Loucy (cell line): ENCODE data around the gene MAN1C1.

Experiments used
- H2AFZ ChIP-seq: fragments of 200-600 bp; sonication (generic); 2 replicates; pipeline ENCODE4 v1.6.0; 2016; ENCODE audit warnings: antibody characterized with exemption, mild to moderate bottlenecking, low read length, moderate library complexity
- H3F3A ChIP-seq: fragments of 200-600 bp; 2 replicates; pipeline ENCODE4 v1.6.0; 2016; ENCODE audit warnings: antibody characterized with exemption, low read depth, mild to moderate bottlenecking
- H3K27me3 ChIP-seq: fragments of 200-600 bp; sonication (generic); 2 replicates; pipeline ENCODE4 v1.6.1; 2014; ENCODE audit warnings: low read length, mild to moderate bottlenecking; ENCODE audit not compliant: insufficient read depth, poor library complexity, severe bottlenecking
- H3K36me3 ChIP-seq: fragments of 200-600 bp; sonication (generic); 2 replicates; pipeline ENCODE4 v1.6.1; 2016; ENCODE audit warnings: low read length; ENCODE audit not compliant: insufficient read depth
- H3K4me1 ChIP-seq: fragments of 200-600 bp; sonication (generic); 2 replicates; pipeline ENCODE4 v1.5.1; 2014; ENCODE audit warnings: low read length, mild to moderate bottlenecking; ENCODE audit not compliant: insufficient read depth, poor library complexity, severe bottlenecking
- H3K4me2 ChIP-seq: fragments of 200-600 bp; sonication (generic); 2 replicates; pipeline ENCODE4 v1.6.0; 2014; ENCODE audit warnings: antibody characterized with exemption, low read length, low read depth, mild to moderate bottlenecking; ENCODE audit not compliant: poor library complexity, severe bottlenecking
- H3K4me3 ChIP-seq: fragments of 200-600 bp; sonication (generic); 2 replicates; pipeline ENCODE4 v1.5.1; 2014; ENCODE audit warnings: low read length, mild to moderate bottlenecking, mixed read lengths; ENCODE audit not compliant: poor library complexity, severe bottlenecking
- H3K79me2 ChIP-seq: fragments of 200-600 bp; sonication (generic); 2 replicates; pipeline ENCODE4 v1.6.1; 2014; ENCODE audit warnings: low read length; ENCODE audit not compliant: insufficient read depth
- H3K9ac ChIP-seq: fragments of 200-600 bp; sonication (generic); 2 replicates; pipeline ENCODE4 v1.6.0; 2014; ENCODE audit warnings: mild to moderate bottlenecking, low read depth, low read length, moderate library complexity; ENCODE audit not compliant: poor library complexity, severe bottlenecking
- H3K9me2 ChIP-seq: fragments of 200-600 bp; sonication (generic); replicated peaks from 2 replicates; pipeline ENCODE4 v1.6.1; 2016; ENCODE audit warnings: low read depth, low read length, mixed read lengths
- H3K9me3 ChIP-seq: fragments of 200-600 bp; sonication (generic); 2 replicates; pipeline ENCODE4 v1.6.1; 2014; ENCODE audit warnings: mild to moderate bottlenecking, antibody characterized with exemption, low read length, low read depth; ENCODE audit not compliant: insufficient read depth
- H4K20me1 ChIP-seq: fragments of 200-600 bp; sonication (generic); 2 replicates; pipeline ENCODE4 v1.6.0; 2014; ENCODE audit warnings: antibody characterized with exemption, low read length, mild to moderate bottlenecking; ENCODE audit not compliant: insufficient read depth, poor library complexity, severe bottlenecking
- CTCF ChIP-seq: fragments of 200-600 bp; sonication (generic); conservative IDR thresholded peaks from 2 replicates; pipeline ENCODE4 v1.5.1; 2014; ENCODE audit warnings: mild to moderate bottlenecking, antibody characterized with exemption, low read length
- EZH2phosphoT487 ChIP-seq: fragments of 200-600 bp; IDR thresholded peaks from 2 replicates; pipeline ENCODE4 v1.6.1; 2018; ENCODE audit warnings: antibody characterized with exemption, mild to moderate bottlenecking, moderate library complexity, borderline replicate concordance

Gene MAN1C1

GRCh38 chr1:25742316-25742715, 125.7 kb downstream of the MAN1C1 start:
- no peak overlapping the region for H2AFZ ChIP-seq
- H3K79me2 ChIP-seq = no peaks in the 10 kb centered on the region
- H3K36me3 ChIP-seq = no peaks in the 10 kb centered on the region
- no peaks in the 10 kb centered on the region for H3K27me3 ChIP-seq
- no peaks in the 10 kb centered on the region for H3K9me2 ChIP-seq
- no peaks in the 10 kb centered on the region for H3K9me3 ChIP-seq
- H3K9ac ChIP-seq = no peak overlapping the region
- no peaks in the 10 kb centered on the region for H4K20me1 ChIP-seq
- H3K4me1 ChIP-seq = no peaks in the 10 kb centered on the region
- TF ChIP-seq CTCF = no peak
- H3F3A ChIP-seq = no peaks in the 10 kb centered on the region
- H3K4me3 ChIP-seq = no peak overlapping the region
- no peak overlapping the region for H3K4me2 ChIP-seq

GRCh38 chr1:25743164-25744139, 126.9 kb downstream of the MAN1C1 start:
- H3K27me3 ChIP-seq = no peaks in the 10 kb centered on the region

GRCh38 chr1:25744140-25744581, 127.6 kb downstream of the MAN1C1 start:
- H3K4me1 ChIP-seq = no peaks in the 10 kb centered on the region
- no peak overlapping the region for H3K4me2 ChIP-seq
- H3F3A ChIP-seq = no peaks in the 10 kb centered on the region
- no peak overlapping the region for H3K9ac ChIP-seq
- H3K9me3 ChIP-seq = no peaks in the 10 kb centered on the region
- H2AFZ ChIP-seq = no peak overlapping the region
- H3K79me2 ChIP-seq = no peaks in the 10 kb centered on the region
- no peaks in the 10 kb centered on the region for H3K36me3 ChIP-seq
- H3K4me3 ChIP-seq = no peak overlapping the region
- H3K27me3 ChIP-seq = no peaks in the 10 kb centered on the region
- no peaks in the 10 kb centered on the region for H3K9me2 ChIP-seq
- no peaks in the 10 kb centered on the region for H4K20me1 ChIP-seq
- 0 out of 2 replicates have a peak, but pooled peaks have one; percentile 14 for TF ChIP-seq CTCF
- TF ChIP-seq EZH2phosphoT487 = no peak

More at GRCh38 chr1:25743164-25744139, 126.9 kb downstream of the MAN1C1 start:
- H3K4me2 ChIP-seq = no peak overlapping the region
- H3K4me1 ChIP-seq = no peaks in the 10 kb centered on the region
- no peak overlapping the region for H2AFZ ChIP-seq
- no peaks in the 10 kb centered on the region for H4K20me1 ChIP-seq
- TF ChIP-seq EZH2phosphoT487 (no peak), CTCF (no peak)
- H3K79me2 ChIP-seq = no peaks in the 10 kb centered on the region
- H3K4me3 ChIP-seq = no peak overlapping the region
- no peaks in the 10 kb centered on the region for H3K36me3 ChIP-seq
- H3K9me2 ChIP-seq = no peaks in the 10 kb centered on the region
- no peaks in the 10 kb centered on the region for H3F3A ChIP-seq
- no peaks in the 10 kb centered on the region for H3K9me3 ChIP-seq
- H3K9ac ChIP-seq = no peak overlapping the region
